GM12864 (cell line): ENCODE data around the gene SEMA4D.
A peak's percentile ranks its signal among the peaks of the same experiment; 100 is the strongest.

Experiments used
- DNase-seq: peaks from one replicate; pipeline ENCODE4 v3.0.0-alpha.2; 2011; ENCODE audit warnings: low read depth
- H3K4me3 ChIP-seq: 2 replicates; pipeline ENCODE4 v1.5.1; 2011; ENCODE audit warnings: mild to moderate bottlenecking, low read depth, low read length, control low read depth
- CTCF ChIP-seq: IDR thresholded peaks from 2 replicates; pipeline ENCODE4 v1.5.1; 2011; ENCODE audit warnings: low read depth, mild to moderate bottlenecking, moderate library complexity, low read length, control low read depth, inconsistent platforms; ENCODE audit errors: missing control alignments

SEMA4D gene

GRCh38 chr9:89412951-89413350 is 85.0 kb downstream of the SEMA4D start:
- DNase-seq: no peak
- TF ChIP-seq CTCF: no peak
- no peak overlapping the region for H3K4me3 ChIP-seq

- no peak overlapping the region for H3K4me3 ChIP-seq
- no peak for TF ChIP-seq CTCF
- no peak for DNase-seq
Observed at GRCh38 chr9:89412541-89412940, 85.4 kb downstream of the SEMA4D start.

GRCh38 chr9:89411759-89412158 is 86.2 kb downstream of the SEMA4D start:
- H3K4me3 ChIP-seq: no peak overlapping the region
- DNase-seq: no peak

GRCh38 chr9:89410641-89411350 is 87.1 kb downstream of the SEMA4D start:
- H3K4me3 ChIP-seq: no peak overlapping the region; the same call in 1 of the 2 replicates
- peak; percentile 66 for DNase-seq
- peak; percentile 37 for TF ChIP-seq CTCF

More at GRCh38 chr9:89411759-89412158, 86.2 kb downstream of the SEMA4D start:
- TF ChIP-seq CTCF: no peak

- no peak for TF ChIP-seq CTCF
- H3K4me3 ChIP-seq: no peak overlapping the region; the same call in 1 of the 2 replicates
- no peak for DNase-seq
Observed at GRCh38 chr9:89410022-89410421, 87.9 kb downstream of the SEMA4D start.

- TF ChIP-seq CTCF: no peak
- H3K4me3 ChIP-seq: no peak overlapping the region; the same call in 1 of the 2 replicates
- no peak for DNase-seq
Observed at GRCh38 chr9:89409466-89409865, 88.4 kb downstream of the SEMA4D start.

- DNase-seq: no peak
- H3K4me3 ChIP-seq: no peak overlapping the region
- no peak for TF ChIP-seq CTCF
Observed at GRCh38 chr9:89408628-89409101, 89.2 kb downstream of the SEMA4D start.
